GM08714 (cell line): ENCODE results near the gene AFF3.

Source experiments
- H3K4me3 ChIP-seq: fragments of 200-500 bp; sonication (Bioruptor generic); 2 replicates; pipeline ENCODE4 v1.5.1; 2014; ENCODE audit warnings: mild to moderate bottlenecking, low read length, inconsistent platforms
- ZNF274 ChIP-seq: IDR thresholded peaks from 2 replicates; pipeline ENCODE4 v1.6.1; 2012; ENCODE audit warnings: mild to moderate bottlenecking, low read depth, low read length

Gene AFF3

GRCh38 chr2:99728166-99728565, 414.2 kb downstream of the AFF3 start:
- no peak for TF ChIP-seq ZNF274
- no peak overlapping the region for H3K4me3 ChIP-seq

- no peak for TF ChIP-seq ZNF274
- no peak overlapping the region for H3K4me3 ChIP-seq
These were observed 415.2 kb downstream of the AFF3 start for GRCh38 chr2:99727199-99727598.

GRCh38 chr2:99726691-99727090, 415.7 kb downstream of the AFF3 start:
- no peak for TF ChIP-seq ZNF274

GRCh38 chr2:99725820-99726219, 416.6 kb downstream of the AFF3 start:
- no peak overlapping the region for H3K4me3 ChIP-seq
- no peak for TF ChIP-seq ZNF274

More at GRCh38 chr2:99726691-99727090, 415.7 kb downstream of the AFF3 start:
- H3K4me3 ChIP-seq = no peak overlapping the region

- H3K4me3 ChIP-seq = no peak overlapping the region
- no peak for TF ChIP-seq ZNF274
These were observed 419.9 kb downstream of the AFF3 start for GRCh38 chr2:99722476-99722875.

GRCh38 chr2:99719102-99719501, 423.3 kb downstream of the AFF3 start:
- TF ChIP-seq ZNF274 = no peak
- H3K4me3 ChIP-seq = no peak overlapping the region

- no peak for TF ChIP-seq ZNF274
- no peak overlapping the region for H3K4me3 ChIP-seq
These were observed 426.4 kb downstream of the AFF3 start for GRCh38 chr2:99715956-99716355.

GRCh38 chr2:99714349-99714748, 428.0 kb downstream of the AFF3 start:
- no peak for TF ChIP-seq ZNF274
- H3K4me3 ChIP-seq = no peak overlapping the region

- H3K4me3 ChIP-seq = no peak overlapping the region
- TF ChIP-seq ZNF274 = no peak
These were observed 431.2 kb downstream of the AFF3 start for GRCh38 chr2:99711144-99711543.

- no peak for TF ChIP-seq ZNF274
These were observed 431.7 kb downstream of the AFF3 start for GRCh38 chr2:99710721-99711120.

GRCh38 chr2:99709229-99709628, 433.2 kb downstream of the AFF3 start:
- no peak for TF ChIP-seq ZNF274
- H3K4me3 ChIP-seq = no peak overlapping the region

More at GRCh38 chr2:99710721-99711120, 431.7 kb downstream of the AFF3 start:
- no peak overlapping the region for H3K4me3 ChIP-seq

- TF ChIP-seq ZNF274 = no peak
- H3K4me3 ChIP-seq = no peak overlapping the region
These were observed 434.2 kb downstream of the AFF3 start for GRCh38 chr2:99708231-99708630.

GRCh38 chr2:99707592-99707991, 434.8 kb downstream of the AFF3 start:
- H3K4me3 ChIP-seq = no peak overlapping the region
- TF ChIP-seq ZNF274 = no peak

- H3K4me3 ChIP-seq = no peak overlapping the region
- TF ChIP-seq ZNF274 = no peak
These were observed 435.7 kb downstream of the AFF3 start for GRCh38 chr2:99706735-99707134.

GRCh38 chr2:99701503-99701902, 440.9 kb downstream of the AFF3 start:
- TF ChIP-seq ZNF274 = no peak
- no peak overlapping the region for H3K4me3 ChIP-seq
